Subcutaneous abdominal adipose tissue (tissue), 5 donors: ENCODE data around the gene COL9A3.
A peak's percentile ranks its signal among the peaks of the same experiment; 100 is the strongest.

Experiments
- H3K27ac ChIP-seq: one replicate; pipeline ENCODE4 v1.7.0; 2013; ENCODE audit warnings: low read depth, mild to moderate bottlenecking, inconsistent platforms, low read length, moderate library complexity
- H3K27me3 ChIP-seq, 5 donors: one replicate each; pipeline ENCODE4 v1.7.0; 2013; ENCODE audit warnings: low read length in 5 of 5, inconsistent platforms in 1 of 5; ENCODE audit not compliant: control insufficient read depth in 5 of 5, insufficient read depth in 4 of 5
- H3K36me3 ChIP-seq, 5 donors: one replicate each; pipeline ENCODE4 v1.7.0; 2013; ENCODE audit warnings: low read length in 5 of 5; ENCODE audit not compliant: control insufficient read depth in 5 of 5, insufficient read depth in 5 of 5
- H3K4me1 ChIP-seq, 5 donors: one replicate each; pipeline ENCODE4 v1.7.0; 2013; ENCODE audit warnings: low read length in 5 of 5, mild to moderate bottlenecking in 3 of 5, moderate library complexity in 1 of 5; ENCODE audit not compliant: control insufficient read depth in 5 of 5, insufficient read depth in 5 of 5
- H3K4me3 ChIP-seq, 5 donors: one replicate each; pipeline ENCODE4 v1.7.0; 2013; ENCODE audit warnings: low read length in 5 of 5, low read depth in 1 of 5
- H3K9ac ChIP-seq, 5 donors: one replicate each; pipeline ENCODE4 v1.7.0; 2013; ENCODE audit warnings: low read length in 5 of 5, mild to moderate bottlenecking in 4 of 5, moderate library complexity in 3 of 5
- H3K9me3 ChIP-seq, 5 donors: one replicate each; pipeline ENCODE4 v1.7.0; 2013; ENCODE audit warnings: low read length in 5 of 5; ENCODE audit not compliant: control insufficient read depth in 5 of 5
- donor health status: healthy.
- donor health status: healthy.
- donor health status: healthy.
- donor health status: healthy.
- donor health status: healthy.

COL9A3 gene

GRCh38 chr20:62772619-62772989, 44.2 kb upstream of the COL9A3 start:
- Histone ChIP-seq H3K9ac (no peak overlapping the region), H3K36me3 (no peaks in the 10 kb centered on the region), H3K27me3 (peaks cover 0 to 18% (median 11%) of the 10 kb centered on the region in 5 donors), H3K4me3 (no peak overlapping the region), H3K27ac (peak overlapping the region; percentile 46), H3K4me1 (peaks cover 5 to 37% (median 30%) of the 10 kb centered on the region in 5 donors), H3K9me3 (peaks cover 0 to 3% (median 0%) of the 10 kb centered on the region in 5 donors)

- no peaks in the 10 kb centered on the region for H3K36me3 ChIP-seq
- H3K27me3 ChIP-seq, result peaks cover 0 to 15% (median 12%) of the 10 kb centered on the region in 5 donors
- peaks cover 5 to 37% (median 30%) of the 10 kb centered on the region in 5 donors for H3K4me1 ChIP-seq
- H3K27ac ChIP-seq, result peak overlapping the region; percentile 46
- H3K4me3 ChIP-seq, result no peak overlapping the region
- peaks cover 0 to 3% (median 0%) of the 10 kb centered on the region in 5 donors for H3K9me3 ChIP-seq
- H3K9ac ChIP-seq, result no peak overlapping the region
Observed at GRCh38 chr20:62772990-62773844, 43.6 kb upstream of the COL9A3 start.

DNA sequence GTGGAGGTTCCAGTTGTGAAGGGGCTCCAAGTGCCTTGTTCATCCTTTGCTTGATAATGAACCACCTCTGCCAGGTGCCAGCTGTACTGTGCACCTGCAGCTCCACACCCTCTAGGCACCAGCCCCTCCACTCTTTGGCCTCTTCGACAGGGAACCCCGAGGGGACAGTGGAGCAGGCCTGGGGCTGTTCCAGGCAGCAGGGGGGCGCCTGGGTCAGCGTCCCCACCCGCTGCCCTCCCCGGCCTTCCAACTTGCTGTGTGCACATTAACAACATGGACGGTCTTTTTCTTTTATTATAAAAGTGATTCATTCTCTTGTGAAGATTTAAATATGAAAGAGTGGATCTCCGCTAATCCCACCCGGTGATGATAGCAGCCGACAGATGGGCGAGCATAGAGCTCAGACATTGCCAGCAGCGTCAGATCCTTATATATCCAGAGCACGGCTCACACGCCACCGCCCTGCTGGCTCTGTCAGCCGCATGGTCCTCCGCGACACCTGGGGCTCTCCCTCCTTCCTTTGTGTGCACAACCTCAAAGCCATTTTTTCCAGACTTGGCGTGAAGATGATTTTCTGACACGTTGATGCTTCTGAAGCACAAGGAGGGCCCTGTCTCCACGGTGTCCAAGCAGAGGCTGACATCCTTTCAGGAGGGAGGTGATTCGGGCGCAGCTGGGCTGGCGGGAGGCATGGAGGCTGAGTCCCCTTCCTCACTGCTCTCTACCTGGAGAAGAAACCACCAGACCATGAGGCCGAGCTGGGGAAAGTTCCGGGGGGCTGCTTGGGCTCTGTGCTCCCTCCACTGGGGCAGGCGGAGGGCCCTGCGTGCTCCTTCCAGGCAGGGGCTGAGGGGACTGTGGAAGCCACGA, 42.8 kb upstream of the COL9A3 start:
- Histone ChIP-seq H3K36me3 (no peaks in the 10 kb centered on the region), H3K4me1 (peaks cover 5 to 37% (median 30%) of the 10 kb centered on the region in 5 donors), H3K27me3 (peaks cover 0 to 19% (median 11%) of the 10 kb centered on the region in 5 donors), H3K9ac (no peak overlapping the region), H3K4me3 (no peak overlapping the region), H3K9me3 (peaks cover 0 to 3% (median 0%) of the 10 kb centered on the region in 5 donors), H3K27ac (no peak overlapping the region)

GRCh38 chr20:62774762-62775161, 42.1 kb upstream of the COL9A3 start:
- Histone ChIP-seq H3K9ac (no peak overlapping the region), H3K9me3 (peaks cover 0 to 3% (median 0%) of the 10 kb centered on the region in 5 donors), H3K4me1 (peaks cover 5 to 37% (median 30%) of the 10 kb centered on the region in 5 donors), H3K27me3 (peaks cover 0 to 21% (median 13%) of the 10 kb centered on the region in 5 donors), H3K4me3 (no peak overlapping the region), H3K36me3 (no peaks in the 10 kb centered on the region), H3K27ac (no peak overlapping the region)

- Histone ChIP-seq H3K9me3 (peaks cover 0 to 3% (median 0%) of the 10 kb centered on the region in 5 donors), H3K27ac (no peak overlapping the region), H3K27me3 (peaks cover 0 to 24% (median 14%) of the 10 kb centered on the region in 5 donors), H3K4me3 (no peak overlapping the region), H3K4me1 (peaks cover 5 to 37% (median 30%) of the 10 kb centered on the region in 5 donors), H3K9ac (no peak overlapping the region), H3K36me3 (no peaks in the 10 kb centered on the region)
Observed at GRCh38 chr20:62775206-62775605, 41.6 kb upstream of the COL9A3 start.

DNA sequence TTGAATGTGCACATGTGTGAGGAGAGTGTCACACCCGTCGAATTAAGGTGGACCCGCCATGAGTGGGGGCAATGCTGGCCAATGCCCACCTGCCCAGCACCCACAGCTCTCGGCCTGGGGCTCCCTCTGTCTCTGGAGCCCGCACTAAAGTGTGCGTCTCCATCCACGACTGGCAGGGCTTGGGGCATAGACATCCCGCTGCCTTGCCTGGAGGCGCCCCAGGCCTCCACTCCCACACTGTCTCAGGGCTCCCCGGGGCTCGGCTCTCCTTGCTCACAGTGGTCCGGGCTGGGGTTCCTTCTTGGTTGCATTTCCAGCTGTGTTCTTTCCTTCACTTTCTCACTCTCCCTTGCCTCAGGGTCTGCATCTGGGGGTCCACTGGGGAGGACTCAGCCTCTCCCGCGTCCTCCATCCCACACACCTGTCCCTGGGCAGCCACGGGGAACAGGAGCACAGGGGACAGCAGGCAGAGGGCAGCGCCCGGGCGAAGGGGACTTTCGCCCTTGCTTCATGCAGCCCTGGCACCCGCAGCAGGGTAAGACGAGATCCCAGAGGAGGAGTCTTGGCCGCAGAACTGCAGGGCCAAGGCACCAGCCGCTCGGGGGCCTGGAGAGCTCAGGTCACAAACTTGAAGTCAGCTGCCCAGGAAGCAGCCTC, 40.7 kb upstream of the COL9A3 start:
- Histone ChIP-seq H3K27me3 (peaks cover 0 to 24% (median 15%) of the 10 kb centered on the region in 5 donors), H3K27ac (no peak overlapping the region), H3K9me3 (peaks cover 0 to 3% (median 0%) of the 10 kb centered on the region in 5 donors), H3K4me3 (no peak overlapping the region), H3K9ac (no peak overlapping the region), H3K4me1 (peaks cover 5 to 37% (median 30%) of the 10 kb centered on the region in 5 donors), H3K36me3 (no peaks in the 10 kb centered on the region)

GRCh38 chr20:62776692-62777527, 39.9 kb upstream of the COL9A3 start:
- Histone ChIP-seq H3K9me3 (peaks cover 0 to 3% (median 0%) of the 10 kb centered on the region in 5 donors), H3K4me1 (peaks cover 5 to 37% (median 30%) of the 10 kb centered on the region in 5 donors), H3K27me3 (peaks cover 0 to 24% (median 15%) of the 10 kb centered on the region in 5 donors), H3K27ac (no peak overlapping the region), H3K9ac (no peak overlapping the region), H3K36me3 (no peaks in the 10 kb centered on the region), H3K4me3 (no peak overlapping the region)

- Histone ChIP-seq H3K27me3 (peaks cover 0 to 24% (median 15%) of the 10 kb centered on the region in 5 donors), H3K36me3 (no peaks in the 10 kb centered on the region), H3K4me1 (peaks cover 5 to 33% (median 27%) of the 10 kb centered on the region in 5 donors), H3K9me3 (peaks cover 0 to 3% (median 0%) of the 10 kb centered on the region in 5 donors), H3K9ac (no peak overlapping the region), H3K4me3 (no peak overlapping the region), H3K27ac (no peak overlapping the region)
Observed at GRCh38 chr20:62777528-62777830, 39.4 kb upstream of the COL9A3 start.

- peaks cover 0 to 21% (median 16%) of the 10 kb centered on the region in 5 donors for H3K27me3 ChIP-seq
- H3K4me1 ChIP-seq, result peaks cover 3 to 33% (median 27%) of the 10 kb centered on the region in 5 donors
- no peak overlapping the region for H3K4me3 ChIP-seq
- no peaks in the 10 kb centered on the region for H3K36me3 ChIP-seq
- H3K9ac ChIP-seq, result no peak overlapping the region
- H3K9me3 ChIP-seq, result peaks cover 0 to 3% (median 0%) of the 10 kb centered on the region in 5 donors
- H3K27ac ChIP-seq, result no peak overlapping the region
Observed at GRCh38 chr20:62778058-62778457, 38.8 kb upstream of the COL9A3 start.
